Smooth muscle cell (in vitro differentiated cells): ENCODE measurements around the gene DDX42. TPM values are rescaled to one million over a fixed set of nuclear protein-coding genes. Genes with fewer than 3 reads are reported as not detected.

Source experiments
- DNase-seq: peaks from one replicate; lab custom pipeline; 2025; ENCODE audit not compliant: unreplicated experiment; lab: John Stamatoyannopoulos, UW
- H2AFZ ChIP-seq: fragments of 200-600 bp; sonication (generic); 2 replicates; pipeline ENCODE4 v1.6.0; 2016; ENCODE audit warnings: antibody characterized with exemption, low read depth, mild to moderate bottlenecking
- H3F3A ChIP-seq: fragments of 200-600 bp; sonication (generic); 2 replicates; pipeline ENCODE4 v1.6.0; 2017; ENCODE audit warnings: antibody characterized with exemption, low read depth
- H3K27ac ChIP-seq: fragments of 200-600 bp; sonication (generic); 2 replicates; pipeline ENCODE4 v1.5.1; 2016; ENCODE audit warnings: low read depth, mild to moderate bottlenecking
- H3K27me3 ChIP-seq: fragments of 200-600 bp; sonication (generic); 2 replicates; pipeline ENCODE4 v1.6.1; 2016; ENCODE audit warnings: low read depth, mild to moderate bottlenecking
- H3K36me3 ChIP-seq: fragments of 200-600 bp; sonication (generic); 2 replicates; pipeline ENCODE4 v1.5.1; 2016; ENCODE audit warnings: low read depth
- H3K4me1 ChIP-seq: fragments of 200-600 bp; sonication (generic); 2 replicates; pipeline ENCODE4 v1.5.1; 2016; ENCODE audit warnings: low read depth
- H3K4me2 ChIP-seq: fragments of 200-600 bp; sonication (generic); 2 replicates; pipeline ENCODE4 v1.6.0; 2016; ENCODE audit warnings: mild to moderate bottlenecking
- H3K4me3 ChIP-seq: fragments of 200-600 bp; sonication (generic); 2 replicates; pipeline ENCODE4 v1.5.1; 2016; ENCODE audit warnings: mild to moderate bottlenecking
- H3K79me2 ChIP-seq: fragments of 200-600 bp; sonication (generic); 2 replicates; pipeline ENCODE4 v1.6.0; 2016; ENCODE audit warnings: low read depth, mild to moderate bottlenecking
- H3K9ac ChIP-seq: fragments of 200-600 bp; sonication (generic); 2 replicates; pipeline ENCODE4 v1.6.0; 2016; ENCODE audit warnings: low read depth
- H3K9me3 ChIP-seq: fragments of 200-600 bp; sonication (generic); replicated peaks from 2 replicates; pipeline ENCODE4 v1.5.1; 2016; ENCODE audit warnings: low read depth
- H4K20me1 ChIP-seq: fragments of 200-600 bp; sonication (generic); 2 replicates; pipeline ENCODE4 v1.6.0; 2016; ENCODE audit warnings: low read depth
- CTCF ChIP-seq: fragments of 200-600 bp; sonication (generic); IDR thresholded peaks from 2 replicates; pipeline ENCODE4 v1.5.1; 2017; ENCODE audit warnings: borderline replicate concordance, mild to moderate bottlenecking, antibody characterized with exemption; ENCODE audit not compliant: insufficient read depth, poor library complexity, severe bottlenecking
- WGBS: methylation state at CpG from one replicate; pipeline ENCODE4 v1.1.7; 2016; ENCODE audit warnings: low lambda C conversion rate; 5-methylcytosine and 5-hydroxymethylcytosine counted together
- polyA plus RNA-seq: library from polyadenylated mRNA; unstranded; fragments of >200 nt; fragmentation: Nextera tagmentation; extraction: Ambion mirVana; gene quantifications from 2 replicates; pipeline ENCODE4 v1.2.1, GENCODE V29; 2016
- total RNA-seq: library from RNA; depleted of rRNA; stranded (reverse); fragments of >200 nt; gene quantifications from 2 replicates; pipeline ENCODE4 v1.2.3, GENCODE V29; 2014

Gene DDX42
- total and polyA plus RNA-seq, 2 experiments from 2014 or later: 30.1 to 80.5 TPM

- Histone ChIP-seq H3K4me3 (no peak overlapping the region), H3K27me3 (no peaks in the 10 kb centered on the region), H3K4me2 (no peak overlapping the region), H3K4me1 (no peaks in the 10 kb centered on the region), H3K9me3 (no peaks in the 10 kb centered on the region), H2AFZ (no peak overlapping the region), H4K20me1 (peaks cover 100% of the 10 kb centered on the region), H3K79me2 (peaks cover 100% of the 10 kb centered on the region), H3F3A (no peaks in the 10 kb centered on the region), H3K9ac (no peak overlapping the region), H3K27ac (peak overlapping the region; percentile 41), H3K36me3 (peaks cover 10% of the 10 kb centered on the region)
- no peak for TF ChIP-seq CTCF
- no peak for DNase-seq
- WGBS: 94% methylated on average over 6 of the region's 6 CpGs
Measured at GRCh38 chr17:63783522-63783921, 9.6 kb downstream of the DDX42 start.

- no peak for DNase-seq
- peaks cover 100% of the 10 kb centered on the region for H4K20me1 ChIP-seq
- no peak overlapping the region for H3K9ac ChIP-seq
Measured at GRCh38 chr17:63785556-63785955, 11.6 kb downstream of the DDX42 start.

GRCh38 chr17:63786117-63786516 lies 12.1 kb downstream of the DDX42 start:
- no peak for DNase-seq
- Histone ChIP-seq H2AFZ (no peak overlapping the region), H3K27ac (peak overlapping the region; percentile 12), H3K79me2 (peaks cover 100% of the 10 kb centered on the region), H3K4me2 (no peak overlapping the region), H3K9me3 (no peaks in the 10 kb centered on the region), H3K4me1 (no peaks in the 10 kb centered on the region), H3K9ac (no peak overlapping the region), H3K4me3 (no peak overlapping the region), H3K36me3 (peaks cover 15% of the 10 kb centered on the region), H3K27me3 (no peaks in the 10 kb centered on the region), H3F3A (no peaks in the 10 kb centered on the region), H4K20me1 (peaks cover 100% of the 10 kb centered on the region)
- 100% methylated on average over 1 of the region's 1 CpG for WGBS
- TF ChIP-seq CTCF: no peak

More at GRCh38 chr17:63785556-63785955, 11.6 kb downstream of the DDX42 start:
- H3K4me1 ChIP-seq: no peaks in the 10 kb centered on the region
- no peak overlapping the region for H2AFZ ChIP-seq
- no peaks in the 10 kb centered on the region for H3K9me3 ChIP-seq
- 100% methylated on average over 1 of the region's 1 CpG for WGBS
- H3K4me3 ChIP-seq: no peak overlapping the region
- peaks cover 14% of the 10 kb centered on the region for H3K36me3 ChIP-seq
- peak overlapping the region; percentile 12 for H3K27ac ChIP-seq
- no peak overlapping the region for H3K4me2 ChIP-seq
- peaks cover 100% of the 10 kb centered on the region for H3K79me2 ChIP-seq
- H3F3A ChIP-seq: no peaks in the 10 kb centered on the region
- H3K27me3 ChIP-seq: no peaks in the 10 kb centered on the region
- TF ChIP-seq CTCF: no peak

- H3K27ac ChIP-seq: no peak overlapping the region
- H3K79me2 ChIP-seq: peaks cover 100% of the 10 kb centered on the region
- no peaks in the 10 kb centered on the region for H3K4me1 ChIP-seq
- no peaks in the 10 kb centered on the region for H3K9me3 ChIP-seq
- no peak for TF ChIP-seq CTCF
- DNase-seq: no peak
- H3K36me3 ChIP-seq: peaks cover 23% of the 10 kb centered on the region
- H3K9ac ChIP-seq: no peak overlapping the region
- 93% methylated on average over 13 of the region's 13 CpGs for WGBS
- no peak overlapping the region for H3K4me2 ChIP-seq
- no peaks in the 10 kb centered on the region for H3F3A ChIP-seq
- H2AFZ ChIP-seq: no peak overlapping the region
- peaks cover 100% of the 10 kb centered on the region for H4K20me1 ChIP-seq
- H3K27me3 ChIP-seq: no peaks in the 10 kb centered on the region
- H3K4me3 ChIP-seq: no peak overlapping the region
Measured at GRCh38 chr17:63786971-63787711, 13.2 kb downstream of the DDX42 start.
